ENCODE data around the gene PTPRG. TPM values are rescaled to one million over a fixed set of nuclear protein-coding genes. Genes with fewer than 3 reads are reported as not detected.

PTPRG gene
- total RNA-seq, 4 donors from 2014 or later: 8.4 to 37.3 (median 14.9) TPM

DNA sequence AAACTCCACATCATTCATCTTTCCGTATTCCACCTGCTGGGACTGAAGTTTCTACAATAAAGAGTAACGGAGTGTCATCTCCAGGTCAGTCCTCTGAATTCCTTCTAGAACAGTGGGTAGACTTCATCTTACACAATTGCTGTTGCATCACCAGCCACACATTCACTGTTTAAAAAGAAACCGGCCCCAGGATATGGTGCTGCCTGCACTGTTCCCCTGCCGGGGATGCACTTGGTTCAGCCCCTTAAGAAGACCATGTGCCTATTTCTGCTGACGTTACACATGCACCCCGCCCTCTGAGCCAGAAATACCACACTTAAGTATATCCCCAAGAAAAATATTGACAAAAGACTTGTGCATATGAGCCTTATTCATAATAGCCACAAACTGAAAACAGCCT is 578.6 kb downstream of the PTPRG start:
- no peak overlapping the region for H3K4me3 ChIP-seq (ENCODE audit: low read depth, poor library complexity, severe bottlenecking)
- DNase-seq (ENCODE audit: low spot score in 2 of 2): no peak
- intact Hi-C loops (cut with DNase I; ENCODE audit: low total_unique reads): no loop called here
- TF ChIP-seq, protein P1, sequence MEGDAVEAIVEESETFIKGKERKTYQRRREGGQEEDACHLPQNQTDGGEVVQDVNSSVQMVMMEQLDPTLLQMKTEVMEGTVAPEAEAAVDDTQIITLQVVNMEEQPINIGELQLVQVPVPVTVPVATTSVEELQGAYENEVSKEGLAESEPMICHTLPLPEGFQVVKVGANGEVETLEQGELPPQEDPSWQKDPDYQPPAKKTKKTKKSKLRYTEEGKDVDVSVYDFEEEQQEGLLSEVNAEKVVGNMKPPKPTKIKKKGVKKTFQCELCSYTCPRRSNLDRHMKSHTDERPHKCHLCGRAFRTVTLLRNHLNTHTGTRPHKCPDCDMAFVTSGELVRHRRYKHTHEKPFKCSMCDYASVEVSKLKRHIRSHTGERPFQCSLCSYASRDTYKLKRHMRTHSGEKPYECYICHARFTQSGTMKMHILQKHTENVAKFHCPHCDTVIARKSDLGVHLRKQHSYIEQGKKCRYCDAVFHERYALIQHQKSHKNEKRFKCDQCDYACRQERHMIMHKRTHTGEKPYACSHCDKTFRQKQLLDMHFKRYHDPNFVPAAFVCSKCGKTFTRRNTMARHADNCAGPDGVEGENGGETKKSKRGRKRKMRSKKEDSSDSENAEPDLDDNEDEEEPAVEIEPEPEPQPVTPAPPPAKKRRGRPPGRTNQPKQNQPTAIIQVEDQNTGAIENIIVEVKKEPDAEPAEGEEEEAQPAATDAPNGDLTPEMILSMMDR (IDR thresholded peaks at IDR 0.05): no peak
- TF ChIP-seq POLR2A (IDR thresholded peaks at IDR 0.05): no peak
- 82 to 91% methylated on average over 6 of the region's 6 CpGs for WGBS, 2 donors

DNA sequence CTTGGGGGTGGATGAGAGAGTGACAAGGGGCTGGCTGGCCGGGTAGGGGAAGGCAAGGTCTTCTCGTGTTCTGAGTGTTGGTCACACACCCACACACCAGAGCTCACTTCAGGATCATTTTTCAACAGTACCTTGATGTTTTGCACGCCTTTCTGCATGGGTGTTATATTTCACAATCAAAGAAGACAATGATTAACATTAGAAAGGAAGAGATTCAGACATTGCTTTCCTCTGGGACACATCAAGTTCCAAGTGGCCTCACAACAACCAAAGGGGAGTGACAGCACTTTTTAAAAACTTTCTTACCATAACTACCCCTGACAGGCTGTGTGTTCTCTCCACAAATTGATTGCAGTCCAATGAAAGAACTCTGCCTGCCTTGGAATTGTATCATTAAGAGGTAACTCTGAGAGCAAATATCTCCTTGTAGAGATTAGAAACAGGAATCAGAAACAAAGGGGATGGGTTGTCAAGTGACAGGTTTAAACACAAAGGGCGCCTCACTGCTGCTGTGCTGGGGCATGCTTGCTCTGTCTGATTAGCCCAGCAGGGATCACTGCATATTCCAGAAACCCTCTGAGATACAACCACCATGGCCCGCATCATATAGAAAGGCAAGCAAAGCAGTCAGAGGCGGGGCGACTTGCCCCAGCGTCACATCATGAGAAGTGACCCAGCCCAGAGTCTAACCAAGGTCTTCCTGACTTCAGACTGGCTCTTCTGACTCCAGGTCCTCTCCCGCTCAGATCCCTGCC is 581.1 kb downstream of the PTPRG start:
- 87 to 91% methylated on average over 9 of the region's 9 CpGs for WGBS, 2 donors
- no peak for DNase-seq (ENCODE audit: low spot score in 2 of 2)
- TF ChIP-seq, protein P1 (IDR thresholded peaks at IDR 0.05): no peak
- no peak for TF ChIP-seq POLR2A (IDR thresholded peaks at IDR 0.05)
- H3K4me3 ChIP-seq (ENCODE audit: low read depth, poor library complexity, severe bottlenecking): no peak overlapping the region
- intact Hi-C loops (cut with DNase I; ENCODE audit: low total_unique reads): no loop called here

DNA sequence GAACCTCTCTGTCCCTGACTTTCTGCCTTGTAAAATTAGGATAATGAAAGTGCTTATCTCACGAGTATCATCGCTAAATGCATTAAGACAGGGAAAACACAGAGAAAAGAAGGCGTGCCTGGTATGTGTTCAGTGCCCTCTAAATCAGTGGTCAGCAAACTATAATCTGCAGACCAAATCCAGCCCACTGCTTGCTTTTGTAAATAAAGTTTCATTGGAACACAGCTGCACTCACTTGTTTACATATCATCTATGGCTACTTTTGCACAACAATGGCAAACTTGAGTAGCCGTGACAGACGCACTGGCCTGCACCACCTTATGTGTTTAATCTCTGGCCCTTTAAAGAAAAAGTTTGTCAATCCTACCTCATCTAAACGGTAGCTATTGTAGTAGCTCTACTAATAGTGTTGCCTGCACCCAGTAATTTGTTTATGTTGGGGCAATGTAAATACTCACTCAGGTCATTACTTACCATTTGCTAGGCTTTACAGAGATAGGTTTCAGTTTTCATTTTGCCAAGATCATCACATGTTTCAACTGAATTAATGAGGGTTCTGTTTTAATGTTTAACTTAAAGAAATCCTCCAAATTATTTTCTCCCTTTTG is 582.6 kb downstream of the PTPRG start:
- DNase-seq (ENCODE audit: low spot score in 2 of 2): no peak
- 79 to 83% methylated on average over 6 of the region's 6 CpGs for WGBS, 2 donors
- TF ChIP-seq, protein P1 (IDR thresholded peaks at IDR 0.05): no peak
- TF ChIP-seq POLR2A (IDR thresholded peaks at IDR 0.05): no peak
- H3K4me3 ChIP-seq (ENCODE audit: low read depth, poor library complexity, severe bottlenecking): no peak overlapping the region
- intact Hi-C loops (cut with DNase I; ENCODE audit: low total_unique reads): no loop called here

DNA sequence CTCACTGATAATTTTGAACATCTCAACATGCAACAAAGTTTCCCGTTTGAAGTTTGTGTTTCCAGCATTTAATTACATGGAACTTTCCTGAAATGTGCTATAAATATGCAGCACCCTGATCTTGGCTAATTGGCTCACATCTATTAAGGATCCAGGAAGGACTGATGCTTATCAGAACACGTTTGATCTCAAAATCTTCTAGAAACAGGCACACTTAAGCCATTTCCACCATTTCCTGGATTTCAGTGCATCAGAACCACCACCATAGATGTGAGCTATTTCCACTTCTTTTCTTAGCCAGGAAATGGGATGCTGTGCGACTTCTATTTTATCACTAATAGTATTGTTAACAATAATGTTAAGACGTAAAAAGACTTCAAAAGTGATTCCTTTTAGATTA is 583.1 kb downstream of the PTPRG start:
- DNase-seq (ENCODE audit: low spot score in 2 of 2): no peak
- H3K4me3 ChIP-seq (ENCODE audit: low read depth, poor library complexity, severe bottlenecking): no peak overlapping the region
- WGBS, 2 donors: 58 to 61% methylated on average over 4 of the region's 4 CpGs
- intact Hi-C loops (cut with DNase I; ENCODE audit: low total_unique reads): no loop called here
- TF ChIP-seq POLR2A (IDR thresholded peaks at IDR 0.05): no peak
- TF ChIP-seq, protein P1 (IDR thresholded peaks at IDR 0.05): no peak

DNA sequence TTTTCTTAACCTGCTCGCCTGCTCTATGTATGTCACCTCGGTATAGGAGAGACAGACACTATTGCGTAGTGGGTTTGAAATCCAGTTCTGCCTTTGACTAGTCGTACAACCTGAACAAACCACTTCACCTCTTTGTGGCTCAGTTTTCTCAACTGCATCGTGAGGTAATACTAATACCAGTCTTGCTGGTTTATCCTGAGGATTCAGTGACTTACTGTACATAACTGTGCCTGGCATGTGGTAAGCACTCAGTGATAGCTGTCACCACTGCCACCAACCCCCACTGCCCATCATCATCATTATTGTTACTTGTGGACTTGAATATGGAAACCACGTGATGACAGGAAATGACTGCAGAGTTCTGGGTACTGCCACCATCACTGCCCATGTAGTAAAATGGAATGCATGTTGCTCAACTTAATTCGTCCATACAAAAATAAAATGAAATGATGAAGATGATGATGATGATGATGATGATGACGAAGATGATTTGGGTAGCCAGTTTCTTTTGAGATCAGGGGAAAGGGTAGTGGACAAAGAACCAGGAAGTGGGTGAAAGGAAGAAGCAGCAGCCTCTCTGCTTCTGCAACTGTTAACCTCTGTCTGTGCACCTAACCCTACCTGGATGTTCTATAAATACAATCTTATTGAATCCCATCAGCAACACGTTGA is 583.9 kb downstream of the PTPRG start:
- WGBS, 2 donors: 85% methylated on average over 9 of the region's 9 CpGs
- intact Hi-C loops (cut with DNase I; ENCODE audit: low total_unique reads): no loop called here
- no peak overlapping the region for H3K4me3 ChIP-seq (ENCODE audit: low read depth, poor library complexity, severe bottlenecking)
- no peak for DNase-seq (ENCODE audit: low spot score in 2 of 2)
- TF ChIP-seq, protein P1 (IDR thresholded peaks at IDR 0.05): no peak
- TF ChIP-seq POLR2A (IDR thresholded peaks at IDR 0.05): no peak
